HCT116 (cell line): ENCODE results near the gene PSMB7.

Experiments used
- EZH2 ChIP-seq: fragments of 200-600 bp; sonication (generic); IDR thresholded peaks from 2 replicates; pipeline ENCODE4 v1.6.1; 2017; ENCODE audit warnings: antibody characterized with exemption, mixed run types
- POLR2A ChIP-seq: IDR thresholded peaks from 2 replicates; pipeline ENCODE4 v1.7.0; 2011; ENCODE audit warnings: borderline replicate concordance; ENCODE audit not compliant: insufficient read depth, insufficient read length; ENCODE audit errors: extremely low read depth
- POLR2AphosphoS5 ChIP-seq: IDR thresholded peaks from 2 replicates; pipeline ENCODE4 v1.6.1; 2011; ENCODE audit warnings: mild to moderate bottlenecking, low read depth, low read length, moderate library complexity

DNA sequence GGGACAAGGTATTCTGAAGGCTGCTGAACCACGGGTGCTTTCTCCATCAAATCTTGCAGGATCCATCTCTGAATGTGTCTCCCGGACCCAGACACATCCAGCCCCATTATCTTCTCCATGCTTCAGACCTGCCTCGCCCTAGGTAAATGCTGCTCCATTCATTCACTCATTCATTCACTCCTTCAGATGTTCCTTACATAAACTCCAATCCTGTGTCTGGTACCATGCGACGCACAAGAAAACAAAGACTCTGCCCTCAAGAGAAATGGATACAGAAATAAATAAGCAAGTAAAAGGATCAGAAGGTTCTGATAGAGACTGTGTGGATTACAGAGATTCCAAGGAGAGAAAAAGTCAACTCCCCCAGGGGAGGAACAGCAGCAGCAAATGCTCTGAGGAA lies 7.9 kb upstream of the PSMB7 start:
- TF ChIP-seq POLR2A (no peak), POLR2AphosphoS5 (no peak), EZH2 (no peak)
